DMS53 (cell line): ENCODE data around the gene CNR2.
"Not testable (repeated sequence)": the region's sequence is repeated elsewhere in the genome, so short reads cannot be mapped to it uniquely, and the experiment has no call there.

ENCODE experiments used
- DNase-seq: peaks from one replicate; lab custom pipeline; 2025; lab: John Stamatoyannopoulos, UW

Gene CNR2

DNA sequence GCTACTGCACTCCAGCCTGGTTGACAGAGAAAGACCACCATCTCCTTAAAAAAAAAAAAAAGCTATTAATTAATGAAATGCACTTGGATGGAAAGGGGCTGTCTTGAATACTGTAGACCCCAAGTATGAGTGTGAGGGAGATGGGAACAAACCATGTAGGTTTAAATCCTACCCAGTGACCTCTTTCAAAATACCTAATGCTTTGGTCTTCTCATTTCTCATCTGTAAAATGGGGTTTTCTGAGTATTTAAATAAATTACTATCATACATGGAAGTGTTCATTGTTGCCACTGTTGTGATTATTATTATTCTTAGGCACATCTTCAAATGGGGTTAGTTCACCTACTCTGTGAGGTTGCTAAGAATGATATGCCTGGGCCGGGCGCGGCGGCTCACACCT is 27.9 kb downstream of the CNR2 start:
- DNase-seq = no peak

DNA sequence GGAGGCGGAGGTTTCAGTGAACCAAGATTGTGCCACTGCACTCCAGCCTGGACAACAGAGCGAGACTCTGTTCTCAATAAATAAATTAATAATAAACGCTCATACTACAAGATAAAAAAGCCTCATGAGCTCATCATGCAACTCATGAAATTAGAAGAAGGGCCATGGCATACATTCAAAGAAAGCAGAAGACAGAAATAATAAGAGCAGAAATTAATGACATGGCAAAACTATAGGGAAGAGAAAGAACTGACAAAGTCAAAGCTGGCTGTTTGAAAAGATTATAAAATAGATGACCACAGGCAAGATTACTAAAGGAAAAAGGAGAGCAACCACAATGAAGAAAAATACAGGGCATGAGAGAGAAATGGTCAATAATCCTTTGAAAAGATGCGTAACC is 30.4 kb downstream of the CNR2 start:
- no peak for DNase-seq

DNA sequence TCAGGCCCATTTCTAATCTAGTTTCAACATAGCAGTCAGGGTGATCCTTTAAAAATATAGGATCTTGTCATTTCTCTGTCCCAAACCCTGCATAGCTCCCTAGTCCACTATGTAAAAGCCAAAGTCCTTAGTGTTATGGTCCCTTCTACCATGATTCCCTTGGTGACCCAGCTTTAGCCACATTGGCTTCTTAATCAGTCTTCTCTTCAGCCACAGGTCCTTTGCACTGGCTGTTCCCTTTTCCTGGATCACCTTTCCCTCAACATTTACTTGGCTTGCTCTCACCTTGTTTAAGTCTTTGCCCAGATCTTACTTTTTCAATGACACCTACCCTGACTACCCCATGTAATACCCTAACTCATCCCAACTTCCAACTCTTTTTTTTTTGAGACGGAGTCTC is 33.4 kb downstream of the CNR2 start:
- DNase-seq = no peak

DNA sequence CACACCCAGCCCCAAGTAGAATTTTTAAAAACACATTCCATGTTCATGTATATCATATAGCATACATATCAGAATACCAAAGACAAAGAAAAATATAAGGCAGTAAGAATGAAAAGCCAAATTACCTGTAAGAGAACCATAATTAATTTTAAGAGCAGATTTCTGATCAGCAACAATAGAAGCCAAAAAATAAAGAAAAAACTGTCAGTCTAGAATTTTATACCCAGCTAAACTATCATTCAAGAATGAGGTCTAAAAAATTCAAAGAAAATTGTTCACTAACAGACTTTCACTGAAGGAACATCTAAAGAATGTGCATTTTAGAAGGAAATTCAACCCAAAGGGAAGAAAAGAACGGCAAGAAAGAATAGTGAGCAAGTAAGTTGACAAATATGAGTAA is 34.5 kb downstream of the CNR2 start:
- no peak for DNase-seq

DNA sequence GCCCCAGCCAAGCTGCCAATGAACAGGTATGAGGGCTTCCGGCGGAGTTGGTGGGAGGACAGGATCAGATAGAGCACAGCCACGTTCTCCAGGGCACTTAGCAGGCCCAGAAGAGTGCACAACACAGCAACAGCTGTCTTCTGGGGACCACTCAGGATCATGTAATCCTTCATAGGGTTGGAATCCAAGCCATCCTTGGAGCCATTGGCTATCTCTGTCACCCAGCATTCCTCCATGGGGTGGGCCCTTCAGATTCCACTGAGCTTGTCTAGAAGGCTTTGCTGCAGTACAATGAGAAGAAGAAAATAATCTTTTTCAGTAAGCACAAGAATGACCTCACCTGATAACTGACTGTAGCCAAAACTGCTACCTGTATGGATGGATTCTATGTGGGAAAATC is 37.8 kb downstream of the CNR2 start:
- no peak for DNase-seq

DNA sequence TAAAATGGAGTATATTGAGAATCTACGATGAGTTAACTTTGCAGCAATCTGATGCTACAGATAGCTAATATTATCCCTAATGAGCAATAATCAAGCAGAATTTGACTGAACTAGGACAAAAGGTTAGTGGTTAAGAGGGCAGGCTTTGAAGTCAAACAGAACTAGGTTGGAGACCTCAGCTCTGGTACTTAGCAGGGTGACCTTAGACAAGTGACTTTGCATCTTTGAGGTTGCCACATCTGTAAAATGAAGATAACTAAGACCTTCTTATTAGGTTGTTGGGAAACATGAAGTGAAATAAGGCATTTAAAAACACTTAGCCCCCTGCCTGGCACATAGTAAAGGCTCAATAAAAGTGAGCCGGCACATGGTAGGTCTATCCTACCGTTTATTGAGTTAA is 40.7 kb downstream of the CNR2 start:
- no peak for DNase-seq

DNA sequence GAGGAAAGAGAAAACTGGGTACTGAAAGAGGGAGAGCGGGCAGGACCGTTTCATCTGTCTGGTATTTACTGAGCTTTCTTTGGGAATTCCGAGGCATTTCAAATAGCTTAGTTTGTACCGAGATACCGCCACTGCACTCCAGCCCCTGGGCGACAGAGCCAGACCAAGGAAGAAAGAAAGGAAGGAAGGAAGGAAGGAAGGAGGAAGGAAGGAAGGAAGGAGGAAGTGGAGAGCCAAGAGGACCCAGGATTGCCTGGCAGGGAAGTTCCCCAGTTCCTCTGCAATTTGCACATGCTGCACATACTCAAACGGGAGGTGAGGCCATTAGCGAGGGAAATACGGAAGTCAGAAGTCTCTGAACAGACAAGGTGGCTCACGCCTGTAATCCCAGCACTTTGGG is 44.1 kb downstream of the CNR2 start:
- DNase-seq = peak; percentile 62

DNA sequence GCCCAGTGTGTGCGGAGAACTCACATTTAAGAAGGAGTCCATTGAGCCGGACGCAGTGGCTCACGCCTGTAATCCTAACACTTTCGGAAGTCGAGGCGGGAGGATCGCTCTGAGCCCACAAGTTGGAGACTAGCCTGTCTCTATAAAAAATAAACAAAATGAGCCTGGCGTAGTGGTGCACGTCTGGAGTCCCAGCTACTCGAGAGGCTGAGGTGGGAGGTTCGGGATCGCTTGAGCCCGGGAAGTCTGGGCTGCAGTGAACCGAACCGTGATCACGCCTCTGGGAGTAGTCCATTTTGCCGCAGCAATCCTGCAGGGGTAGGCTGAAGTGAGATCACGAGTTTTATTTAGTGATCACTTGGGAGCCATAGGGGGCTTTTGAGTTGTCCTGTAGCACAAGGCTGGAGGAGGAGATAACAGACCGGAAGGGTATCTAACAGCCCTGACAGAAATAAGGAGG is 44.6 kb downstream of the CNR2 start:
- DNase-seq = peak; percentile 80

DNA sequence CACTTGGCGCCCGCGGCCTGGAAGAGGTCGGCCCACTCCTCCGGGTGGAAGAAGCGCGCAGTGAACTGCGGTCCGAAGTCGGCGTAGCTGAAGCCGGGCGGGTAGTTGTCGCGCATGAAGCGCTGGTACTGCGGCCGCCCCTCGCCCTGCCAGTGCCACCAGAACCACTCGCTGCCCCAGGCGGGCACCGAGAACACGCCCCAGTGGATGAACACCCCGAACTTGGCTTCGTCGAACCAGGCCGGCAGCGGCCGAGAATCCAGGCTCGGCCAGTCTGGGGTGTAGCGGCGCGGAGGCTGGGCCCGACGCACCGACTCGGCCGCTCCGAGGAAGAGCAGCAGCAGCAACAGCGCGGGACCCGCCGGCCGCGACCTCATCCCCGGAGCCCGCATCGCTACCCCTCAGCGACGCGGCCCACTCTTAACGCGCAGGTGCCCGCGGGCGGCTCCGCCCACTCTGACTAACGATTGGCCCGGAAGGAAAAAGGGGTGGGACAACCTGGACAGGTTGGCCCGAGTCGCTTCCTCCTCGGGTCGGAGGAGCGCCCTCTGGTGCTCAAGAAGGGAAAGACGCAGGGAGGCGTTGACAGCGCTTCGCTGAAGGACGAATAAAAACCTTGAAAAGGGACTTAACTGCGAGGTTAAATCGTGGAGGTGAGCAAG is 45.1 kb downstream of the CNR2 start, which contains the start of gene FUCA1:
TSS of gene FUCA1 (minus strand) at position 396 of the 662 bp plus-strand sequence. CDS start at position 392, 4 bp downstream.
- peak; percentile 98 for DNase-seq

DNA sequence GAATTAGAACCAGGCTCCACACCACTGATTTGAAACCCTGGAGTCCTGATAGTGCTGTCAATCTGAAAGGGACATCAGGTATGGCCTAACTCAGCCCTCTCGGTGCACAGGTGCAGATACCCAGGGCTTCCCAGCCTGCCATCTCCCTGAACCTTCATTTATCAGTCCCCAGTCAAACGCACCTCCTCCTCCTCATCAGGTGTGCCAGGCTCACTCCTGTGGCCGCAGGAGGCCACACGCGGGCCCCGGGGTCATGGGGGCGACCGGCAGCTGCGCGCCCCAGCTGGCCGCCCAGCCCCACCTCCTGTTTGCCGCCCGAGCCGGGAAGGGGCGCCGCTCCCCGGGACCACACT is 45.6 kb downstream of the CNR2 start:
- DNase-seq = peak; percentile 65

DNA sequence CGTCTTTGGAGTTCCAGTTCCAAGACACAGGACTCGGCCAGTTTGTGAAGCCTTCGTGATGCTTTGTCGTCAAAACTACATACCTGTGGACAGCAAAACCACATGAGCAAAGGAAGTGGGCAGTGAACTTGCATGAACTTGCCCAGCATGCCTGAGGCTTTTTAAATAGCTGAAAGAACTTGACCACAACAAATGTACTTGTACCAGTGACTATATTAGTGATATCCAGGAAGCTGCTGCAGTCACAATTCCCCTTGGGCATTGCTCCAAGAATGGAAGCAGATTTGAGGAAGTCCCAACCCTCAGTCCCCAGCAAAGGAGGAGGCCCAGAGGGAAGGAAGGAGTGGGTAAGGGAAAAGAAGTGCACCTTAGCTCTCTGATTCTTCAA is 47.6 kb downstream of the CNR2 start:
- no peak for DNase-seq

DNA sequence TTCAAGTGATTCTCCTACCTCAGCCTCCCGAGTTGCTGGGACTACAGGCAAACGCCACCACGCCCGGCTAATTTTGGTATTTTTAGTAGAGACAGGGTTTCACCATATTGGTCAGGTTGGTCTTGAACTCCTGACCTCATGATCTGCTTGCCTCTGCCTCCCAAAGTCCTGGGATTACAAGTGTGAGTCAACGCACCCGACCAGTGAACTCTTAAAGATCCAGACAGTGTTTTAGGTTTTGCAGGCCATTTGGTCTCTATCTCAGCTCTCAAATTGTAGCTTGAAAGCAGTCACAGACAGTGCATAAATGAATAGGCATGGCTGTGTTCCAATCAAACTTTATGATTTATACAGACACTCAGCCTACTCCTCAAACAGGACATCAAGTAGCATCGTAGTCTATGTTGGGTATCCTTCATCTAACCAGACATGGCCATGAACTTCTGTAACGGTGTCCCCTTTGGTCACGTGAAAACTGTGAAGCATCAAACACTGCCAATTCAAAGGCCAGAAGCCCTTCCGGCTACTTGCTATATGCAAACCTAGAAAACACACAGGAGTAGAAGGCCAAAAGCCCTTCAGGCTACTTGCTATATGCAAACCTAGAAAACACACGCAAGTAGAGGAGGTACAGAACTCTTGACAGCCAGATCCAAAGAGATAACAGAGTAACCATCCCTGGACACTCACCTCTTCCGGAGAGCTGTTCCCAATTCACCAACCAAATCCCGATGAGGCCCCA is 48.2 kb downstream of the CNR2 start:
- no peak for DNase-seq

DNA sequence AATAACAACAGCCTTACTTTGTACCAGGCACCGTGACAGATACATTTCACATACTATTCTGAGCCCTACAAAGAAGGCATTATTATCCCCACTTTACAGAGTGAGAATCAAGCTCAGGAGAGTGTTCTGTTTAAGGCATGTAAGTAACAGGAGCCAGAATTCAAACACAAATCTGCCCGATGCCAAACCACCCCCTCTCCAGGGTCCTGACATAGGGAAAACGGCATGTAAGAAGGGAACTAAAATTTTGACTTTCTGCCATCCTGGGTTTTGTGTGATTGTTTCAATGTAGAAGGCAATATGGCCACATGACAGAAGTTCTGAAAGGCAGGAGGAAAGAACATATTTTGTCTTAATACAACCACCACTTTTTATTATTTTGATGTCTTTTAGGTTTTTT is 50.5 kb downstream of the CNR2 start:
- no peak for DNase-seq

DNA sequence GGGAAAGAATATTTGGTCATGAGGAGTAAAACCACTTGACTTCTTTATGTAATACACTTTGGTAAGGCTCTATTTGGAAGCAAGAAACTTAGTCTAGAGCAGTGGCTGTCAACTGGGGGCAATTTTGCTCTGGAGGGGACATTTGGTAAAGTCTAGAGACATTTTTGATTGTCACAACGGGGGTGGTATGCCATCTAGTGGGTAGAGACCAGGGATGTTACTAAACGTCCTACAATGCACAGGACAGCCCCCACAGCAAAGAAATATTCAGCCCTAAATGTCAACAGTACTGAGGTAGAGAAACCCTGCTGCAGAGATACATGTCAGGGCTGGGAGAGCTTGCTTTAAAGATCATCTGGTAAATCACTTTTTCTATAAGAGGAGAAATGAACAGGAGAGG is 58.6 kb downstream of the CNR2 start:
- DNase-seq = peak; percentile 28

DNA sequence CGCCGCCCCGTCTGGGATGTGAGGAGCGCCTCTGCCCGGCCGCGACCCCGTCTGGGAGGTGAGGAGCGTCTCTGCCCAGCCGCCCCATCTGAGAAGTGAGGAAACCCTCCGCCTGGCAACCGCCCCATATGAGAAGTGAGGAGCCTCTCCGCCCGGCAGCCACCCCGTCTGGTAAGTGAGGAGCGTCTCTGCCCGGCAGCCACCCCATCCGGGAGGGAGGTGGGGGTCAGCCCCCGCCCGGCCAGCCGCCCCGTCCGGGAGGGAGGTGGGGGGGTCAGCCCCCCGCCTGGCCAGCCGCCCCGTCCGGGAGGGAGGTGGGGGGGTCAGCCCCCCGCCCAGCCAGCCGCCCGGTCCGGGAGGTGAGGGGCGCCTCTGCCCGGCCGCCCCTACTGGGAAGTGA is 60.0 kb downstream of the CNR2 start:
- not testable (repeated sequence) for DNase-seq

DNA sequence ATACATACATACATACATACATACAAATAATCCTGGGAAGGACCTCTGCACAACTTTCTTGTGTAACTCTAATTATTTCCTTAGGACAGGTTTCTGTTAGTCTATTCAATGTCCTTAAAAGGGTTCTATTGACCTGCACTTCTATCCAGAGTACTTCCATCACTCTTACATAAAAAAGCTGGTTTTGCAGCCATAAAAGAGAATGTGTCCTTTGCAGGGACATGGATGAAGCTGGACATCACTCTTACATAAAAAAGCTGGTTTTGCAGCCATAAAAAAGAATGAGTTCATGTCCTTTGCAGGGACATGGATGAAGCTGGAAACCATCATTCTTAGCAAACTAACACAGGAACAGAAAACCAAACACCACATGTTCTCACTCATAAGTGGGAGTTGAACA is 61.8 kb downstream of the CNR2 start:
- not testable (repeated sequence) for DNase-seq

DNA sequence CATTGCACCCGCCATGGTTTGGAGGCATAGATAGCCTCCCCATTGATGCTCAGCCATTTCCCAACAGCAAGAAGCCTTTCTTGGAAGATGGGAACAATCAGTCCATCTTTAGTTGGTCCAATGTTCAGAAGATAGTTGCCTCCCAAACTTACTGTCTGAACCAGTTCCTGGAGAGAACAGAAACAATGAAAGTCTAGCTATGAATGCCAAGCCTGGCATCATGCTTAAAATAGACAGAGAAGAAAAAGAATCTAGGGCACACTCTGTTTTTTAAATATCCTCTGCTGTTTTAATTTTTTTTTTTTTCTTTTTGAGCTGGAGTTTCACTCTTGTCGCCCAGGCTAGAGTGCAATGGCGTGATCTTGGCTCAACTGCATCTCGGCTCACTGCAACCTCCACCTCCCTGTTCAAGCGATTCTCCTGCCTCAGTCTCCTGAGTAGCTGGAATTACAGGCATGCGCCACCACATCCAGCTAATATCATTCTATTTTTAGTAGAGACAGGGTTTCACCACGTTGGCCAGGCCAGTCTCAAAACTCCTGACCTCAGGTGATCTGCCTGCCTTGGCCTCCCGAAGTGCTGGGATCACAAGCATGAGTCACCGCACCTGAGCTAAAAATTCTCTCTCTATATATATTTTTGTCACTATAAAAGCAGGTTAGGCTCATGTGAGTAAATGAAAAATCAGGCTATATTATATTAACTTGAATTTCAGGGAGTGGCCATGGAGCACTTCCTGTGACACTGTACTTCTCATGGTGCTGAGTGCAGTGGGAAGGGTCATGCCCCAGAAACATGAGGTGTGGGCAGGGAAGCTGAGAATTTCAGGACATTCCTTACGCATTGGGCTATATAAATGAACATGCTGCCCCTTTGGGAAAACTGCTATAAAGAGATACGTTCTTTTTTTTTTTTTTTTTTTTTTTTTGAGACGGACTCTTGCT is 64.2 kb downstream of the CNR2 start:
- DNase-seq = no peak

DNA sequence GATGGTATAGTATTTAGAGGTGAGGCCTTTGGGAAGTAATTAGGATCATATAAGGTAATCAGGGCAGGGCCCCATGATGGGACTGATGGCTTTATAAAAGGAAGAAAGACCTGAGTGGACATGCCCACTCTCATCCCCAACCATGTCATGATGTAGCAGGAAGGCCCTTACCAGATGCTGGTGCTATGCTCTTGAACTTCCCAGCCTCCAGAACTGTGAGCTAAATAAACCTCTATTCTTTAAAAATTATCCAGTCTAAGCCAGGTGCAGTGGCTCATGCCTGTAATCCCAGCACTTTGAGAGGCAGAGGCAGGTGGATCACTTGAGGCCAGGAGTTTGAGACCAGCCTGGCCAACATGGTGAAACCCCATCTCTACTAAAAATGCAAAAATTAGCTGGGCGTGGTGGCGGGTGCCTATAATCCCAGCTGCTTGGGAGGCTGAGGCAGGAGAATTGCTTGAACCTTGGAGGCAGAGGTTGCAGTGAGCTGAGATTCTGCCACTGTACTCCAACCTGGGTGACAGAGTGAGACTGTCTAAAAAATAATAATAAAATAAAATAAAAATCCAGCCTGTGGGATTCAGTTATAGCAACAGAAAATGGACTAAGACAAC is 65.6 kb downstream of the CNR2 start:
- DNase-seq = not testable (repeated sequence)

DNA sequence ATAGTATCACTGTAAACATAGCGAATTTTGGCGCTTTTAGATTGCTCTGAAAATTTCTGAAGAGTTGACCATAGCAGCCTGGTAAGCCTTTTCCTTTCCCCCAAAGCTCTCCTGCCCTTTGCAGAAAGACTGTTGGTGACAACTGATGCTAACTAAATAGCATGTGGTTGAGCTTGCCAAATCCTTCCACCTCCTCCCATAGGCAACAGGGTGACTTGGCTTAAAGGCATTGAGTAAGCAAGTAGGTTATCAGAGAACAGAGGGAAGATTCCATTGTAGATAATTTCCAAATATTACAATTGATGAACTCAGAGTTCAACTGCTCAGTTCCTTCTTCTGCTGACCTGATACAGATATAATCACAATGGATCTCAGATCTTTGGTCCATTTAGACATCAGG is 68.0 kb downstream of the CNR2 start:
- no peak for DNase-seq

DNA sequence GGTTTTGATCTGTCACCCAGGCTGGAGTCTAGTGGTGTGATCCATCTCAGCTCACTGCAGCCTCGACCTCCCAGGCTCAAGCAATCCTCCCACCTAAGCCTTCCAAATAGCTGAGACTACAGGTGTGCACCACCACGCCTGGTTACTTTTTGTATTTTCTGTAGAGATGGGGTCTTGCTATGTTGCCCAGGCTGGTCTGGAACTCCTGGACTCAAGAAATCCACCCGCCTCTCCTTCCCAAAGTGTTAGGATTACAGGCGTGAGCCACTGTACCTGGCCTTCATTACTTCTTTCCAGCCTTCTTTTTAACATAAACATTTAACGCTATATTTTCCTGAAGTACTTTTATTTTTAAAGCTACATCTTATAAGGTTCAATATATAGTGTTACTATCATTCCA is 69.5 kb downstream of the CNR2 start:
- DNase-seq = no peak

DNA sequence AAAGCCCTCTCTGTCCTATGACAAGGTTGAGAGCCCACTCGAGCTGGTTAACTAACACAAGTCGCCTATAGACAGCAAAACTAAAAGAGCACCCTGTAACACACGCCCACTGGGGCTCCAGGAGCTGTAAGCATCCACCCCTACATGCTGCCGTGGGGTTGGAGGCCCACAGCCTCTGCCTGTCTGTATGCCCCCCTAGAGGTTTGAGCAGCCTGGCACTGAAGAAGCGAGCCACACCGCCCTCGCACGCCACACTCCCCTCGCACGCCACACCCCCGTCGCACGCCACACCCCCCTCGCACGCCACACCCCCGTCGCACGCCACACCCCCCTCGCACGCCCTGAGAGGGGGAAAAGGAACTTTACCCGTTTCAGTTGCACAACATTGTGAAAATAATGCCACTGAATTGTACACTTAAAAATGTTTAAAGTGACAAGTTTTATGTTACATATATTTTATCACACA is 74.7 kb downstream of the CNR2 start:
- peak; percentile 84 for DNase-seq

DNA sequence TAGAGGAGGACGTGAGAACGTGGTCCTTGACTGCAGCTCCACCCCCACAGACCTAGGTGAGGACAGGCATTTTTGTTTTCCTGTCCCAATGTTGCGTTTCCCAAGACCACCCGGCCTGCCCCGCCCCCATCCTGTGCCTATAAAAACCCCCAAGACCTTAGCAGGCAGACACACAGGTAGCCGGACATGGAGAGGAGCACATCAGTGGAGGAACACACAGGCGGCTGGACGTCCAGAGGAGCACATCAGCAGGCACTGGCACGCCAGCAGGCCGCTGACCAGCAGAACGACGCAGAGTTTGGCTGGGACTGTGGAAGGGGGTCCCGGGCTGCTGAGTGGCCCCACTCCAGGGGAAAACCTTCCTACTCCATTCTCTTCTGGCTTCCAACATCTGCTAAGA is 75.3 kb downstream of the CNR2 start:
- DNase-seq = peak; percentile 35
